SK-N-SH (cell line): Measurements from ENCODE around the gene PAM16. TPM values are rescaled to one million over a fixed set of nuclear protein-coding genes. Genes with fewer than 3 reads are reported as not detected.
A peak's percentile ranks its signal among the peaks of the same experiment; 100 is the strongest.

ENCODE experiments used
- CTCF ChIA-PET: fragments of 300-600, 350-600 bp; formaldehyde crosslinking; extraction: SDS; loops from one replicate; lab custom pipeline; 2021; lab: Yijun Ruan, JAX
- POLR2A ChIA-PET: fragments of 350-600 bp; sonication (Branson Sonifier 250); formaldehyde crosslinking; extraction: SDS; loops from one replicate; lab custom pipeline; 2020; ENCODE audit warnings: antibody characterized with exemption, inconsistent platforms; lab: Yijun Ruan, JAX
- DNase-seq: peaks from one replicate; pipeline ENCODE4 v3.0.0; 2012
- H2AFZ ChIP-seq: fragments of 200-600 bp; sonication (generic); 2 replicates; pipeline ENCODE4 v1.8.1; 2016; ENCODE audit warnings: antibody characterized with exemption, mild to moderate bottlenecking, low read depth
- H3F3A ChIP-seq: fragments of 200-600 bp; sonication (generic); replicated peaks from 2 replicates; pipeline ENCODE3; 2016; ENCODE audit warnings: antibody characterized with exemption, mild to moderate bottlenecking; ENCODE audit not compliant: insufficient read depth
- H3K27ac ChIP-seq, 2 experiments: fragments of 200-500 bp in 1 of 2; fragments of 200-600 bp in 1 of 2; sonication (Bioruptor generic) in 1 of 2; sonication (generic), shearing (Covaris generic) in 1 of 2; 2 replicates each; pipeline versions ENCODE4 v1.5.1 to v1.6.1; 2014 to 2016; ENCODE audit warnings: low read depth in 2 of 2, inconsistent platforms in 1 of 2, low read length in 1 of 2, mild to moderate bottlenecking in 1 of 2, mixed read lengths in 1 of 2
- H3K27me3 ChIP-seq: fragments of 200-600 bp; sonication (generic), shearing (Covaris generic); 2 replicates; pipeline ENCODE4 v1.6.1; 2016; ENCODE audit warnings: mixed run types; ENCODE audit not compliant: insufficient read depth
- H3K36me3 ChIP-seq, 2 experiments: fragments of 200-500 bp in 1 of 2; fragments of 200-600 bp in 1 of 2; sonication (Bioruptor generic) in 1 of 2; sonication (generic) in 1 of 2; replicated peaks in 1 of 2; 2 replicates each; pipeline versions ENCODE3 to v1.5.1; 2014 to 2016; ENCODE audit warnings: low read length in 1 of 2, mild to moderate bottlenecking in 1 of 2; ENCODE audit not compliant: insufficient read depth in 2 of 2, control insufficient read depth in 1 of 2
- H3K4me1 ChIP-seq, 2 experiments: fragments of 200-500 bp in 1 of 2; fragments of 200-600 bp in 1 of 2; sonication (Bioruptor generic) in 1 of 2; sonication (generic), shearing (Covaris generic) in 1 of 2; 2 replicates each; pipeline versions ENCODE4 v1.5.1 to v1.6.1; 2014 to 2016; ENCODE audit warnings: low read depth in 1 of 2, low read length in 1 of 2, mixed run types in 1 of 2; ENCODE audit not compliant: insufficient read depth in 2 of 2, control insufficient read depth in 1 of 2
- H3K4me2 ChIP-seq: fragments of 200-600 bp; sonication (generic), shearing (Covaris generic); 2 replicates; pipeline ENCODE4 v1.6.1; 2017; ENCODE audit warnings: mixed run types
- H3K4me3 ChIP-seq, 2 experiments: fragments of 200-500 bp in 1 of 2; fragments of 200-600 bp in 1 of 2; sonication (Bioruptor generic) in 1 of 2; sonication (generic), shearing (Covaris generic) in 1 of 2; 2 replicates each; pipeline versions ENCODE4 v1.5.1 to v1.8.1; 2014 to 2016; ENCODE audit warnings: low read depth in 2 of 2, inconsistent platforms in 1 of 2, low read length in 1 of 2, mild to moderate bottlenecking in 1 of 2, mixed read lengths in 1 of 2, moderate library complexity in 1 of 2
- H3K79me2 ChIP-seq: fragments of 200-600 bp; sonication (generic); 2 replicates; pipeline ENCODE4 v1.8.1; 2017; ENCODE audit warnings: mild to moderate bottlenecking; ENCODE audit not compliant: insufficient read depth
- H3K9ac ChIP-seq: fragments of 200-600 bp; sonication (generic); 2 replicates; pipeline ENCODE4 v1.6.1; 2017; ENCODE audit warnings: mixed run types
- H3K9me2 ChIP-seq: fragments of 200-600 bp; sonication (generic); 2 replicates; pipeline ENCODE4 v1.6.1; 2017; ENCODE audit warnings: mixed run types
- H3K9me3 ChIP-seq: fragments of 200-600 bp; sonication (generic); 2 replicates; pipeline ENCODE4 v1.6.1; 2017; ENCODE audit warnings: mixed run types, mild to moderate bottlenecking, moderate library complexity
- H4K20me1 ChIP-seq: fragments of 200-600 bp; sonication (generic); 2 replicates; pipeline ENCODE4 v1.6.1; 2017; ENCODE audit warnings: mild to moderate bottlenecking, mixed run types; ENCODE audit not compliant: insufficient read depth
- CHD2 ChIP-seq: fragments of 150-350 bp; IDR thresholded peaks from 2 replicates; pipeline ENCODE4 v1.6.1; 2018; ENCODE audit warnings: low read length; ENCODE audit not compliant: partially characterized antibody
- CTCF ChIP-seq: fragments of 200-600 bp; sonication (generic); IDR thresholded peaks from 2 replicates; pipeline ENCODE4 v1.6.1; 2017; ENCODE audit warnings: antibody characterized with exemption, mild to moderate bottlenecking, moderate library complexity
- ELF1 ChIP-seq: IDR thresholded peaks from 2 replicates; pipeline ENCODE4 v1.4.0; 2012
- EZH2phosphoT487 ChIP-seq: fragments of 200-600 bp; sonication (generic); IDR thresholded peaks from 2 replicates; pipeline ENCODE4 v1.6.1; 2017; ENCODE audit warnings: low read depth, mixed run types, mild to moderate bottlenecking, antibody characterized with exemption, moderate library complexity, borderline replicate concordance
- FOSL2 ChIP-seq: IDR thresholded peaks from 2 replicates; pipeline ENCODE4 v1.4.0; 2012; ENCODE audit warnings: low read depth, mild to moderate bottlenecking, moderate library complexity, borderline replicate concordance
- GABPA ChIP-seq: IDR thresholded peaks from 2 replicates; pipeline ENCODE4 v1.4.0; 2012; ENCODE audit warnings: low read depth, mild to moderate bottlenecking
- IRF3 ChIP-seq: fragments of 150-350 bp; IDR thresholded peaks from 2 replicates; pipeline ENCODE4 v1.6.1; 2016; ENCODE audit warnings: mild to moderate bottlenecking, low read depth, low read length
- MXI1 ChIP-seq: IDR thresholded peaks from 2 replicates; pipeline ENCODE4 v1.6.1; 2012; ENCODE audit warnings: mild to moderate bottlenecking, low read depth, low read length, improper control_type of control experiment
- NFIC ChIP-seq: IDR thresholded peaks from 2 replicates; pipeline ENCODE4 v1.4.0; 2012; ENCODE audit warnings: borderline replicate concordance
- PBX3 ChIP-seq: IDR thresholded peaks from 2 replicates; pipeline ENCODE4; 2012
- RAD21 ChIP-seq: IDR thresholded peaks from 2 replicates; pipeline ENCODE4 v1.6.1; 2012; ENCODE audit warnings: mild to moderate bottlenecking, low read length
- RCOR1 ChIP-seq: fragments of 150-350 bp; IDR thresholded peaks from 2 replicates; pipeline ENCODE4 v1.6.1; 2017; ENCODE audit warnings: antibody characterized with exemption, low read length
- REST ChIP-seq: IDR thresholded peaks from 2 replicates; pipeline ENCODE4 v1.6.1; 2012; ENCODE audit warnings: mild to moderate bottlenecking, low read depth, low read length, moderate library complexity
- RXRA ChIP-seq: IDR thresholded peaks from 2 replicates; pipeline ENCODE4 v1.4.0; 2012; ENCODE audit warnings: low read depth, mild to moderate bottlenecking, borderline replicate concordance
- SMC3 ChIP-seq: IDR thresholded peaks from 2 replicates; pipeline ENCODE4 v1.6.1; 2012; ENCODE audit warnings: low read depth, low read length, improper control_type of control experiment
- TEAD4 ChIP-seq: IDR thresholded peaks from 2 replicates; pipeline ENCODE4 v1.4.0; 2012; ENCODE audit warnings: mild to moderate bottlenecking, borderline replicate concordance; ENCODE audit not compliant: insufficient read depth
- USF1 ChIP-seq: IDR thresholded peaks from 2 replicates; pipeline ENCODE4 v1.4.0; 2012; ENCODE audit warnings: low read depth, borderline replicate concordance
- WGBS: methylation state at CpG from one replicate; pipeline ENCODE4 v1.1.6; 2017; ENCODE audit warnings: low lambda C conversion rate; 5-methylcytosine and 5-hydroxymethylcytosine counted together
- polyA plus RNA-seq, 3 experiments: library from polyadenylated mRNA; depleted of rRNA; stranded (reverse); fragments of >200 nt; gene quantifications; 2 replicates each; pipeline ENCODE4 v1.2.3, GENCODE V29; 2012

The PAM16 gene
- polyA plus RNA-seq, 1 of the 3 experiments (the other 2 are of a cell fraction), result 96.4 TPM

GRCh38 chr16:4372578-4373355, 21.6 kb upstream of the PAM16 start (continued):
- TF ChIP-seq MXI1 (peak; percentile 74; the same call in 1 of the 2 replicates), NFIC (peak; percentile 86), CTCF (no peak), CHD2 (peak; percentile 66), PBX3 (peak; percentile 67), ELF1 (no peak), RCOR1 (no peak; the same call in 1 of the 2 replicates), SMC3 (no peak), EZH2phosphoT487 (no peak)

GRCh38 chr16:4372001-4372577, 21.0 kb upstream of the PAM16 start:
- H3K36me3 ChIP-seq, result no peaks in the 10 kb centered on the region
- POLR2A ChIA-PET, result interaction anchor here (3.4 kb wide), 1 partner anchor 21 kb away, joined by 28 read pairs; no protein-coding TSS in a partner anchor
- no peaks in the 10 kb centered on the region for H3K27me3 ChIP-seq
- H3K9me3 ChIP-seq, result no peaks in the 10 kb centered on the region
- H3K9ac ChIP-seq, result peak overlapping the region; percentile 64
- no peaks in the 10 kb centered on the region for H3K9me2 ChIP-seq
- peak overlapping the region; percentile 77 to 92 for H3K4me3 ChIP-seq
- H2AFZ ChIP-seq, result no peak overlapping the region
- H3K4me2 ChIP-seq, result peak overlapping the region; percentile 91
- H3F3A ChIP-seq, result peaks cover 17% of the 10 kb centered on the region
- peak; percentile 58 for DNase-seq
- peaks cover 29% of the 10 kb centered on the region for H4K20me1 ChIP-seq
- WGBS, result 0% methylated on average over 3 of the region's 43 CpGs
- peak overlapping the region; percentile 83 for H3K27ac ChIP-seq
- CTCF ChIA-PET, result interaction anchor here (1.6 to 32.1 kb wide), 4 partner anchors 13 to 44 kb away, joined by 6 to 558 read pairs (median 15); no protein-coding TSS in a partner anchor
- H3K79me2 ChIP-seq, result peaks cover 49% of the 10 kb centered on the region
- peaks cover 40 to 86% of the 10 kb centered on the region in 2 experiments for H3K4me1 ChIP-seq
- no peak for TF ChIP-seq FOSL2
- no peak for TF ChIP-seq RXRA
- TF ChIP-seq CHD2, result no peak
- no peak for TF ChIP-seq USF1
- TF ChIP-seq RAD21, result no peak
- no peak for TF ChIP-seq GABPA
- no peak for TF ChIP-seq REST
- TF ChIP-seq CTCF, result no peak
- TF ChIP-seq TEAD4, result no peak
- no peak for TF ChIP-seq IRF3
